GM12872 (cell line): Measurements from ENCODE around the gene TMBIM6.

Experiments used
- TF ChIP-seq, protein P1 (sequence below): IDR thresholded peaks from 3 replicates; pipeline ENCODE4 v1.5.1; 2011; ENCODE audit warnings: low read depth, mild to moderate bottlenecking, low read length, moderate library complexity; ENCODE audit not compliant: insufficient read depth

TMBIM6 gene

DNA sequence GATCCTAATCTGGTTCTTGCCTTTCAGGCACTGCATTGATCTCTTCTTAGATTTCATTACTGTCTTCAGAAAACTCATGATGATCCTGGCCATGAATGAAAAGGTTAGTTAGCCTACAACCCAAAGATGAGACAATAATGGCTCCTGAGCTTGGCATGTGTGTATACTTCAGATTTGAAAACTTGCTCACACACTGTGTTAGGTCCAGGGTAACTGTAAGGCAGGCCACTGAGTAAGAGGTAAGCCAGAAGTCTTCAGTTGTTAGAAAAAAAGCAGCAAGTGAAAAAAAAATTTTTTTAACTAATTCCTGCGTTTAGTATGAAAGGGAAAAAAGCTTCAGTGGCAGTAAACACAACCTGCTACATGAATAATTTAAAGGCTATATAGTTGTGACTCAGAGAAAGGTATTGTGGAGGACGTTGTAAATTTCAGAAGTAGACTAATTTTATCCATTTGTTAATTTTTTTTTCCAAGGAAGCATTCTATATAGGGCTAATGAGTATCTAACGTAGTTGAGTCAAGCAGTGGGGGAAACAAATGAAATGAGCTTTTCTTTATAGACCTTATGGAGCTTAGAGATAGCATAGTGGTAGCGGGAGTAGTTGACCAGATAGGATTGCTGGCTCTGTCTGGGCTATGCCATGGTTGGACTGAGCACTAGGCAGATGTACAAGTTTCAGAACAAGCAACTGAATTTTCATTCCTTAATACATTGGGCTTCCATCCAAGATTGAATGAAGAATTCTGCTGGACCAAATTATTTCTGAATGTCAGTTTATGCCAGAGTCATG lies 20.5 kb downstream of the TMBIM6 start:
- TF ChIP-seq, protein P1, sequence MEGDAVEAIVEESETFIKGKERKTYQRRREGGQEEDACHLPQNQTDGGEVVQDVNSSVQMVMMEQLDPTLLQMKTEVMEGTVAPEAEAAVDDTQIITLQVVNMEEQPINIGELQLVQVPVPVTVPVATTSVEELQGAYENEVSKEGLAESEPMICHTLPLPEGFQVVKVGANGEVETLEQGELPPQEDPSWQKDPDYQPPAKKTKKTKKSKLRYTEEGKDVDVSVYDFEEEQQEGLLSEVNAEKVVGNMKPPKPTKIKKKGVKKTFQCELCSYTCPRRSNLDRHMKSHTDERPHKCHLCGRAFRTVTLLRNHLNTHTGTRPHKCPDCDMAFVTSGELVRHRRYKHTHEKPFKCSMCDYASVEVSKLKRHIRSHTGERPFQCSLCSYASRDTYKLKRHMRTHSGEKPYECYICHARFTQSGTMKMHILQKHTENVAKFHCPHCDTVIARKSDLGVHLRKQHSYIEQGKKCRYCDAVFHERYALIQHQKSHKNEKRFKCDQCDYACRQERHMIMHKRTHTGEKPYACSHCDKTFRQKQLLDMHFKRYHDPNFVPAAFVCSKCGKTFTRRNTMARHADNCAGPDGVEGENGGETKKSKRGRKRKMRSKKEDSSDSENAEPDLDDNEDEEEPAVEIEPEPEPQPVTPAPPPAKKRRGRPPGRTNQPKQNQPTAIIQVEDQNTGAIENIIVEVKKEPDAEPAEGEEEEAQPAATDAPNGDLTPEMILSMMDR: no peak

DNA sequence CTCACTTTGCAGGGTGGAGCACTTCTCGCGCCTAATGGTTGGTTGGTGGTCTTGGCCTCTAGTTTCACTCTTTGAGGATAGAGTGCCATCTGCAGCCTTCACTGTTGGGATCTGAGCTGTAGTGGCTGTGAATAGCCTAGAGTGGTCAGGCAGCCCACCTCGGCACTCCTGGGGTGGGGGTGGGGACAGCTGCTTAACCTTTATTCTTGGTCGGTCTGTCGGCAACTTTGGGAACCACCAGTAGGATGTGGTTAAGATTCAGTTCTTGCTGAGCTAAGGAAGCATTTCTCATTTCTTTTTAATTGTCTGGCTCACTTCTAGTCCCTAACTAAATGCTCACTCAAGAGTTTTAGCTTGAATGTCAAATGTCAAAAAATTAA lies 21.1 kb downstream of the TMBIM6 start:
- TF ChIP-seq, protein P1: no peak

DNA sequence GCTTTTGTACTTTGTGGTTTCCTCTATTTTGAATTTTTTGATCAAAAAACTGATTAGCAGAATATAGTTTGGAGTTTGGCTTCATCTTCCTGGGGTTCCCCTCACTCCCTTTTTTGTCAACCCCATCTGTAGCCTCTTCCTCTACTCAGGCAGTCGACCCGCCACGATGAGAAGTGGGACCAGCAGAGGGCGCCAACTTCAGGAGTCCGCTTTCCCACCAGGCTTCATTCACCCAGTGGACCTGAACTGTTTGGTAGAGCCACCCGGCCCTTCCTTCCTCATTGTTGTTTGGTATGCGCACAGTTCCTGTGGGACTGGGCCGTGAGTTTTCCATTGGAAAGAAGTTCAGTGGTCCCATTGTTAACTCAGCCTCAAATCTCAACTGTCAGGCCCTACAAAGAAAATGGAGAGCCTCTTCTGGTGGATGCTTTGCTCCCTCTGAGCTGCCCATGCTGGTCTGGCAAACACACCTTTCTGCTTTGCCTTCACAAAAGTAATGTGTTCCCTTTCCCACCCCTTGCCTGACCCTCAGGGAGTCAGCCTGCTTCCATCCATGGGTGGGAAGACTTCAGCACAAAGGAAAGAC lies 21.7 kb downstream of the TMBIM6 start:
- TF ChIP-seq, protein P1: peak; percentile 88

DNA sequence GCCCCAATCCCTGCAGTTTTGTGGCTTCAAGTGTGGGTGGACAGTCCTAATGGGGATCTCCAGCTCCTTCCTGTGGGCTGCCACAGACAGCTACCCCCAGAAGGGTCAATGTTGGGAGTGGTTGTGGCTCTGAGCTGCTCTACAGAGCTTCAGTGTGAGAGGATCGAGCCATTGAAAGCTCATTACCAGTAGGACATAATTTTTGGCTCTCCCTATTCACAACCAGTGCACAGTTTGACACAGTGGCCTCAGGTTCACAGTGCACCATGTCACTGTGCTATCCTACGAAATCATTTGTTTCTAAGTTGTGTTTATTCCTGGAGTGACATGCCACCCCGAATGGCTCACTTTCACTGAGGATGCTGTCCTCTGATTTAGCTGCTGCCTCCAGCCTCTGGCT lies 22.8 kb downstream of the TMBIM6 start:
- TF ChIP-seq, protein P1: no peak

DNA sequence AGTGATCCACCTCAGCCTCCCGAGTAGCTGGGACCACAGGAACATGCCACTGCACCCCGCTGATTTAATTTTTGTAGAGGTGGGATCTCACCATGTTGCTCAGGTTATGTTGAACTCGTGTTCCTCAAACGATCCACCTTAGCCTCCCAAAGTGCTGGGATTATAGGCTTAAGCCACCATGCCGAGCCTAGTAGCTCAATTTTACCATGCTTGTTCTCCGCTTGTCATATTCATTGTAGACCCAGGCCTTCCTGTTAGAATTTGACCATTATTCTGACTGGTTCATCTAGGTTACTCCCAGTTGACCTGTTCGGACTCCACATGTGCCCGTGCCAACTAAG lies 24.7 kb downstream of the TMBIM6 start:
- TF ChIP-seq, protein P1: no peak

DNA sequence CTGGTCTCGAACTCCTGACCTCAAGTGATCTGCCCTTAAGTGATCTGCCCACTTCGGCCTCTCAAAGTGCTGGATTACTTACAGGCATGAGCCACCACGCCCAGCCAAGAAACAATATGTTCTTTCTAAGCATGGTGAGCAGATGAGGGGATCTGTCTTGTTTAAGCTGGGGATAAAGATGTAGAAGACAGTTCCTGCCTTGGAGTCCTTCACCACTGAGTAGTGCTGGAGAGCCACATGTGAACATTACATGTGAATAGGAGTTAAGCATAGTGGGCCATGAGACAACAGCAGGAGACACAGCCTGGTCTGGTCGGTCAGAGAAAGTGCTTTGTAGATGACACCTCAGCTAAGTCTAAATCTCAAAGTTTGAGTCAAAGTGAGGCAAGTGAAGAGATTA lies 26.0 kb downstream of the TMBIM6 start:
- TF ChIP-seq, protein P1: no peak

DNA sequence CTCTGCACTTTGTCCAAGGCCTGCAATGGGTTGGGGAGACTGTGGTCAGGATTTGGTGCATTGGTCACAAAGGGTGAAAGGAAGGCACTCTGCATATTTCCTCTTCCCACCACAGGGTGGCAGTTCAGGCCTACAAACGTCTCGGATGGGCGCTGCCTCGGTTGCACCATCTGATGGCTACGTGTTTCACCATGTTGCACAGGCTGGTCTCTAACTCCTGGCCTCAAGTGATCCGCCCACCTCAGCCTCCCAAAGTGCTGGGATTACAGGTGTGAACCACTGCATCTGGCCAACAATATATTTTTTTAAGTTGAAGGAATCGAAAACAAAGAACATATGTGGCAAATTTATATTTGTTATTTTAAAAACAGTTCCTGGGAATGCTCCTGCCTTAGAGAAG lies 35.1 kb downstream of the TMBIM6 start:
- TF ChIP-seq, protein P1: peak; percentile 88
